HepG2 (cell line): Measurements from ENCODE around the gene SDHAF3. TPM values are rescaled to one million over a fixed set of nuclear protein-coding genes. Genes with fewer than 3 reads are reported as not detected.
A peak's percentile ranks its signal among the peaks of the same experiment; 100 is the strongest.

ENCODE experiments used
- ARID3A ChIP-seq: IDR thresholded peaks from 2 replicates; pipeline ENCODE4 v1.6.1; 2012; ENCODE audit warnings: low read depth, low read length, improper control_type of control experiment
- DMAP1 ChIP-seq: IDR thresholded peaks from 2 replicates; pipeline ENCODE4 v1.6.1; 2016
- DPF2 ChIP-seq: sonication (generic); formaldehyde crosslinking; IDR thresholded peaks from 2 replicates; pipeline ENCODE4 v1.4.0; 2020; ENCODE audit warnings: mild to moderate bottlenecking, low read depth, missing genetic modification reagents, borderline replicate concordance
- HNRNPH1 ChIP-seq: fragments of 200-400 bp; formaldehyde crosslinking; optimal IDR thresholded peaks from 2 replicates; pipeline ENCODE3; 2017; ENCODE audit warnings: mild to moderate bottlenecking, low read depth, low read length
- HOXA9 ChIP-seq: sonication (generic); formaldehyde crosslinking; IDR thresholded peaks from 2 replicates; pipeline ENCODE4 v1.8.1; 2022; ENCODE audit warnings: missing genetic modification reagents, mild to moderate bottlenecking, moderate library complexity, borderline replicate concordance
- MAFK ChIP-seq, 2 experiments: IDR thresholded peaks in 1 of 2; conservative IDR thresholded peaks in 1 of 2; 2 replicates each; pipeline ENCODE4 v1.6.1; 2011; ENCODE audit warnings: improper control_type of control experiment in 2 of 2, low read length in 2 of 2
- MEIS2 ChIP-seq: sonication (generic); formaldehyde crosslinking; IDR thresholded peaks from 2 replicates; pipeline ENCODE4 v1.9.0; 2021; ENCODE audit warnings: mild to moderate bottlenecking, missing genetic modification reagents
- MTF1 ChIP-seq: sonication (generic); formaldehyde crosslinking; IDR thresholded peaks from 2 replicates; pipeline ENCODE4 v1.5.0; 2020; ENCODE audit warnings: missing genetic modification reagents
- MYNN ChIP-seq: sonication (generic); formaldehyde crosslinking; IDR thresholded peaks from 2 replicates; pipeline ENCODE4 v1.4.0; 2020; ENCODE audit warnings: mild to moderate bottlenecking, low read depth, missing genetic modification reagents
- RBM39 ChIP-seq: fragments of 200-400 bp; formaldehyde crosslinking; IDR thresholded peaks from one replicate; pipeline ENCODE4 v1.6.1; 2018; ENCODE audit warnings: antibody characterized with exemption, mild to moderate bottlenecking, low read depth, low read length; ENCODE audit not compliant: poor library complexity, severe bottlenecking
- SP2 ChIP-seq: sonication (generic); formaldehyde crosslinking; IDR thresholded peaks from 2 replicates; pipeline ENCODE4 v1.5.1; 2020; ENCODE audit warnings: mild to moderate bottlenecking, missing genetic modification reagents
- ZFP36L1 ChIP-seq: sonication (generic); formaldehyde crosslinking; IDR thresholded peaks from 2 replicates; pipeline ENCODE4 v1.8.0; 2022; ENCODE audit warnings: mild to moderate bottlenecking, missing genetic modification reagents, moderate library complexity
- ZFY ChIP-seq: sonication (generic); formaldehyde crosslinking; IDR thresholded peaks from 2 replicates; pipeline ENCODE4 v1.4.0; 2020; ENCODE audit warnings: missing genetic modification reagents
- ZMYM2 ChIP-seq: sonication (generic); formaldehyde crosslinking; IDR thresholded peaks from 2 replicates; pipeline ENCODE4 v1.8.0; 2022; ENCODE audit warnings: mild to moderate bottlenecking, missing genetic modification reagents
- ZNF431 ChIP-seq: sonication (generic); formaldehyde crosslinking; IDR thresholded peaks from 2 replicates; pipeline ENCODE4 v1.9.0; 2022; ENCODE audit warnings: missing genetic modification reagents, low read depth, mild to moderate bottlenecking, borderline replicate concordance
- polyA plus RNA-seq, 8 experiments: library from polyadenylated mRNA; depleted of rRNA in 3 of 8; stranded (reverse) in 7 of 8; unstranded in 1 of 8; fragments of >200 nt; fragmentation: Illumina TruSeq in 4 of 8; extraction: Trizol in 4 of 8; gene quantifications; 2 replicates each; pipeline versions ENCODE4 v1.2.1 to v1.2.3, GENCODE V29; 2011 to 2016; ENCODE audit warnings: low read depth in 4 of 8, missing spikeins in 1 of 8, mixed read lengths in 1 of 8; ENCODE audit not compliant: insufficient read depth in 1 of 8
- total RNA-seq, 5 experiments: library from RNA; depleted of rRNA; stranded (reverse); fragments of >200 nt; fragmentation: Illumina TruSeq; extraction: Trizol; gene quantifications; 2 replicates each; pipeline ENCODE4 v1.2.3, GENCODE V29; 2016; ENCODE audit warnings: low read depth in 1 of 5
- TF ChIP-seq, protein P1 (sequence below): sonication (generic); formaldehyde crosslinking; IDR thresholded peaks from 2 replicates; pipeline ENCODE4 v1.4.0; 2020; ENCODE audit warnings: missing genetic modification reagents, borderline replicate concordance
- TF ChIP-seq, protein P2 (sequence below): sonication (generic); formaldehyde crosslinking; IDR thresholded peaks from one replicate; pipeline ENCODE4 v1.5.1; 2020; ENCODE audit warnings: mild to moderate bottlenecking, missing genetic modification reagents; ENCODE audit errors: not compliant biosample characterization

Gene SDHAF3
- total and polyA plus RNA-seq, 2 of the 13 experiments (the other 11 are each of a cell fraction or from before 2014, with no cell fraction given) = 15.2 to 32.6 TPM

DNA sequence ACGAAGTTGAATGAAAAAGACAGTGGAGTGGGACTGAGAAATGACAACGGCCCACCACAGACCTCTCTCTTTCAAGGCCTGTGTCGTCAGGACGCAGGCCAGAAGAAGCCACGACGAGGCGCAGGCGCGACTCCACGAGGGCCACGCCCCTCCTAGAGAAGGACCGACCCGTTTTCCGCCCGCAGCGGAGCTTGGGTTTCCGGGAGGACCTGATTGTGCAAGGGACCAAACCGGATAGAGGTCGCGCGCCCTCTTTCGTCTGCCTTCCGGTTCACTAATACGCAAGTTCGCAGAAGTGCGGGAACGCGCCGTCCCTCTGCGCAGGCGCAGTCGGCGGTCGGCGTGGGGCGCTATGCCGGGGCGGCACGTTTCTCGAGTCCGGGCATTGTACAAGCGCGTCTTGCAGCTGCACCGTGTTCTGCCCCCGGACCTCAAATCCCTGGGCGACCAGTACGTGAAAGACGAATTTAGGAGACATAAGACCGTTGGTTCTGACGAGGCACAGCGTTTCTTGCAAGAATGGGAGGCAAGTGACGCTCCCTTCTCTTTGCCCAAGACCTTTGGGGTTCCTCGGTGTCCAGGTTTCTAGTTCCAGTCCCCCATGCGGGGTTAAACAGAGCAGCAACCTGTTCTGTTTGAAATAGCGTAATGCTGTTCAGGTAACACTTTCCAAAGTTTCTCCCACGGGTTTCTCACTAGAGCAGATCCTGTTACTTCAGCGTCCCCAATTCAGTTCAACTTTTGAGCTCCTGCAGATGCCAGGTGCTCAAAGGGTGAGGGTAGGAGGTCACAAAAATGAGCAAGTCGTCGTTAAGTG is at the start of gene SDHAF3 (continued):
- TF ChIP-seq ARID3A (peak; percentile 25; the same call in 1 of the 2 replicates), MYNN (no peak), MTF1 (CRISPR knock-in tag) (no peak), RBM39 (peak; percentile 64), DMAP1 (CRISPR knock-in tag) (peak; percentile 83), ZFY (CRISPR knock-in tag) (peak; percentile 87), ZFP36L1 (CRISPR knock-in tag) (no peak; the same call in 1 of the 2 replicates), MAFK (conservative IDR thresholded peaks at IDR 0.05 in 1 of 2, IDR thresholded peaks at IDR 0.05 in 1 of 2; ENCODE audit: low read length in 2 of 2) (no peak), MEIS2 (0 out of 2 replicates have a peak, but pooled peaks have one; percentile 41), DPF2 (CRISPR knock-in tag) (peak; percentile 60; the same call in 1 of the 2 replicates), ZMYM2 (CRISPR knock-in tag) (peak; percentile 88), SP2 (CRISPR knock-in tag) (peak; percentile 59; the same call in 1 of the 2 replicates), HOXA9 (CRISPR knock-in tag) (peak; percentile 63), ZNF431 (CRISPR knock-in tag) (peak; percentile 54; the same call in 1 of the 2 replicates), HNRNPH1 (no peak)
- TF ChIP-seq, protein P1, sequence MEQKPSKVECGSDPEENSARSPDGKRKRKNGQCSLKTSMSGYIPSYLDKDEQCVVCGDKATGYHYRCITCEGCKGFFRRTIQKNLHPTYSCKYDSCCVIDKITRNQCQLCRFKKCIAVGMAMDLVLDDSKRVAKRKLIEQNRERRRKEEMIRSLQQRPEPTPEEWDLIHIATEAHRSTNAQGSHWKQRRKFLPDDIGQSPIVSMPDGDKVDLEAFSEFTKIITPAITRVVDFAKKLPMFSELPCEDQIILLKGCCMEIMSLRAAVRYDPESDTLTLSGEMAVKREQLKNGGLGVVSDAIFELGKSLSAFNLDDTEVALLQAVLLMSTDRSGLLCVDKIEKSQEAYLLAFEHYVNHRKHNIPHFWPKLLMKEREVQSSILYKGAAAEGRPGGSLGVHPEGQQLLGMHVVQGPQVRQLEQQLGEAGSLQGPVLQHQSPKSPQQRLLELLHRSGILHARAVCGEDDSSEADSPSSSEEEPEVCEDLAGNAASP (CRISPR knock-in tag) = peak; percentile 76; the same call in 1 of the 2 replicates
- TF ChIP-seq, protein P2, sequence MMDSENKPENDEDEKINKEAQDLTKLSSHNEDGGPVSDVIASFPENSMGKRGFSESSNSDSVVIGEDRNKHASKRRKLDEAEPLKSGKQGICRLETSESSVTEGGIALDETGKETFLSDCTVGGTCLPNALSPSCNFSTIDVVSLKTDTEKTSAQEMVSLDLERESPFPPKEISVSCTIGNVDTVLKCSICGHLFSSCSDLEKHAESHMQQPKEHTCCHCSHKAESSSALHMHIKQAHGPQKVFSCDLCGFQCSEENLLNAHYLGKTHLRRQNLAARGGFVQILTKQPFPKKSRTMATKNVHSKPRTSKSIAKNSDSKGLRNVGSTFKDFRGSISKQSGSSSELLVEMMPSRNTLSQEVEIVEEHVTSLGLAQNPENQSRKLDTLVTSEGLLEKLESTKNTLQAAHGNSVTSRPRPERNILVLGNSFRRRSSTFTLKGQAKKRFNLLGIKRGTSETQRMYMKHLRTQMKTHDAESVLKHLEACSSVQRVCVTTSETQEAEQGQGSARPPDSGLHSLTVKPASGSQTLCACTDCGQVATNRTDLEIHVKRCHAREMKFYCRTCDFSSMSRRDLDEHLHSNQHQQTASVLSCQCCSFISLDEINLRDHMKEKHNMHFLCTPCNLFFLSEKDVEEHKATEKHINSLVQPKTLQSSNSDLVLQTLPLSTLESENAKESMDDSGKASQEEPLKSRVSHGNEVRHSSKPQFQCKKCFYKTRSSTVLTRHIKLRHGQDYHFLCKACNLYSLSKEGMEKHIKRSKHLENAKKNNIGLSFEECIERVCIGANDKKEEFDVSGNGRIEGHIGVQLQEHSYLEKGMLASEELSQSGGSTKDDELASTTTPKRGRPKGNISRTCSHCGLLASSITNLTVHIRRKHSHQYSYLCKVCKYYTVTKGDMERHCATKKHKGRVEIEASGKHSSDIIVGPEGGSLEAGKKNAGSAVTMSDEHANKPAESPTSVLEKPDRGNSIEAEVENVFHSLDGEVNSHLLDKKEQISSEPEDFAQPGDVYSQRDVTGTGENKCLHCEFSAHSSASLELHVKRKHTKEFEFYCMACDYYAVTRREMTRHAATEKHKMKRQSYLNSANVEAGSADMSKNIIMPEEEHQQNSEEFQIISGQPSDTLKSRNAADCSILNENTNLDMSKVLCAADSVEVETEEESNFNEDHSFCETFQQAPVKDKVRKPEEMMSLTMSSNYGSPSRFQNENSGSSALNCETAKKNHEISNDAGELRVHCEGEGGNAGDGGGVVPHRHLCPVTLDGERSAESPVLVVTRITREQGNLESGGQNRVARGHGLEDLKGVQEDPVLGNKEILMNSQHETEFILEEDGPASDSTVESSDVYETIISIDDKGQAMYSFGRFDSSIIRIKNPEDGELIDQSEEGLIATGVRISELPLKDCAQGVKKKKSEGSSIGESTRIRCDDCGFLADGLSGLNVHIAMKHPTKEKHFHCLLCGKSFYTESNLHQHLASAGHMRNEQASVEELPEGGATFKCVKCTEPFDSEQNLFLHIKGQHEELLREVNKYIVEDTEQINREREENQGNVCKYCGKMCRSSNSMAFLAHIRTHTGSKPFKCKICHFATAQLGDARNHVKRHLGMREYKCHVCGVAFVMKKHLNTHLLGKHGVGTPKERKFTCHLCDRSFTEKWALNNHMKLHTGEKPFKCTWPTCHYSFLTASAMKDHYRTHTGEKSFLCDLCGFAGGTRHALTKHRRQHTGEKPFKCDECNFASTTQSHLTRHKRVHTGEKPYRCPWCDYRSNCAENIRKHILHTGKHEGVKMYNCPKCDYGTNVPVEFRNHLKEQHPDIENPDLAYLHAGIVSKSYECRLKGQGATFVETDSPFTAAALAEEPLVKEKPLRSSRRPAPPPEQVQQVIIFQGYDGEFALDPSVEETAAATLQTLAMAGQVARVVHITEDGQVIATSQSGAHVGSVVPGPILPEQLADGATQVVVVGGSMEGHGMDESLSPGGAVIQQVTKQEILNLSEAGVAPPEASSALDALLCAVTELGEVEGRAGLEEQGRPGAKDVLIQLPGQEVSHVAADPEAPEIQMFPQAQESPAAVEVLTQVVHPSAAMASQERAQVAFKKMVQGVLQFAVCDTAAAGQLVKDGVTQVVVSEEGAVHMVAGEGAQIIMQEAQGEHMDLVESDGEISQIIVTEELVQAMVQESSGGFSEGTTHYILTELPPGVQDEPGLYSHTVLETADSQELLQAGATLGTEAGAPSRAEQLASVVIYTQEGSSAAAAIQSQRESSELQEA (CRISPR knock-in tag) = peak; percentile 77
